K562 (cell line): ENCODE data around the gene BSPRY. TPM values are rescaled to one million over a fixed set of nuclear protein-coding genes. Genes with fewer than 3 reads are reported as not detected.

Experiments used
- ARHGAP35 ChIP-seq: fragments of 450-650 bp; IDR thresholded peaks from 2 replicates; pipeline ENCODE4 v1.6.1; 2018; ENCODE audit not compliant: partially characterized antibody
- CBFA2T2 ChIP-seq: fragments of 450-650 bp; conservative IDR thresholded peaks from 2 replicates; pipeline ENCODE4 v1.6.1; 2017; ENCODE audit warnings: mild to moderate bottlenecking
- CREBBP ChIP-seq: IDR thresholded peaks from one replicate; pipeline ENCODE4 v1.6.1; 2012; ENCODE audit warnings: low read depth, mild to moderate bottlenecking, control low read depth, inconsistent platforms, low read length
- EP400 ChIP-seq: fragments of 450-650 bp; IDR thresholded peaks from 2 replicates; pipeline ENCODE4 v1.6.1; 2017; ENCODE audit warnings: antibody characterized with exemption, mild to moderate bottlenecking, moderate library complexity
- GATAD2B ChIP-seq: fragments of 450-650 bp; IDR thresholded peaks from 2 replicates; pipeline ENCODE4 v1.6.1; 2017; ENCODE audit warnings: mild to moderate bottlenecking, borderline replicate concordance
- HIVEP1 ChIP-seq: fragments of 250-450 bp; sonication (Bioruptor Pico); IDR thresholded peaks from 2 replicates; pipeline ENCODE4 v1.4.0; 2020; ENCODE audit warnings: mild to moderate bottlenecking
- NFYB ChIP-seq: IDR thresholded peaks from 2 replicates; pipeline ENCODE4 v1.6.1; 2011; ENCODE audit warnings: mild to moderate bottlenecking, moderate library complexity; ENCODE audit not compliant: insufficient read length; ENCODE audit errors: extremely low read depth
- PCBP2 ChIP-seq: fragments of 200-400 bp; formaldehyde crosslinking; IDR thresholded peaks from 2 replicates; pipeline ENCODE4 v1.6.1; 2018; ENCODE audit warnings: low read length, low read depth, mild to moderate bottlenecking, moderate library complexity; ENCODE audit not compliant: poor library complexity, severe bottlenecking
- POLR2B ChIP-seq: fragments of 450-650 bp; IDR thresholded peaks from 2 replicates; pipeline ENCODE4 v1.6.1; 2018; ENCODE audit warnings: low read depth; ENCODE audit not compliant: partially characterized antibody
- SAP30 ChIP-seq: fragments of 200-600 bp; sonication (generic); IDR thresholded peaks from 2 replicates; pipeline ENCODE4 v1.6.1; 2012; ENCODE audit warnings: borderline replicate concordance, low read depth, mild to moderate bottlenecking, moderate library complexity, low read length, control low read depth, inconsistent platforms; ENCODE audit not compliant: insufficient read depth, poor library complexity, severe bottlenecking
- SIN3B ChIP-seq: fragments of 450-650 bp; IDR thresholded peaks from 2 replicates; pipeline ENCODE4 v1.6.1; 2017; ENCODE audit warnings: low read depth, mild to moderate bottlenecking, moderate library complexity
- SP1 ChIP-seq: sonication (generic); formaldehyde crosslinking; IDR thresholded peaks from 2 replicates; pipeline ENCODE4 v1.8.1; 2022; ENCODE audit warnings: mild to moderate bottlenecking, missing genetic modification reagents
- SREBF1 ChIP-seq: fragments of 150-350 bp; IDR thresholded peaks from 2 replicates; pipeline ENCODE4 v1.6.1; 2014; ENCODE audit warnings: antibody characterized with exemption, low read depth, low read length, borderline replicate concordance
- STAG1 ChIP-seq: sonication (generic); formaldehyde crosslinking; IDR thresholded peaks from 2 replicates; pipeline ENCODE4 v1.5.0; 2020; ENCODE audit warnings: missing genetic modification reagents, borderline replicate concordance
- STAT5A ChIP-seq: IDR thresholded peaks from 2 replicates; pipeline ENCODE4 v1.6.1; 2012; ENCODE audit warnings: low read length, inconsistent platforms, borderline replicate concordance
- TEAD4 ChIP-seq, 2 experiments: sonication (generic) in 1 of 2; formaldehyde crosslinking in 1 of 2; IDR thresholded peaks; 2 replicates each; pipeline versions ENCODE4 v1.6.1 to v1.8.0; 2012 to 2022; ENCODE audit warnings: borderline replicate concordance in 1 of 2, inconsistent platforms in 1 of 2, low read length in 1 of 2, mild to moderate bottlenecking in 1 of 2, missing genetic modification reagents in 1 of 2
- ZFP1 ChIP-seq: fragments of 450-650 bp; formaldehyde crosslinking; IDR thresholded peaks from 2 replicates; pipeline ENCODE4 v1.4.0; 2020; ENCODE audit warnings: mild to moderate bottlenecking, mixed read lengths
- ZFP36 ChIP-seq: fragments of 150-350 bp; IDR thresholded peaks from 2 replicates; pipeline ENCODE4 v1.6.1; 2018; ENCODE audit warnings: low read length, low read depth; ENCODE audit not compliant: partially characterized antibody
- ZNF12 ChIP-seq: sonication (generic); formaldehyde crosslinking; IDR thresholded peaks from 2 replicates; pipeline ENCODE4 v1.4.0; 2020; ENCODE audit warnings: mild to moderate bottlenecking, missing genetic modification reagents
- ZNF134 ChIP-seq: fragments of 250-450 bp; sonication (Bioruptor Pico); conservative IDR thresholded peaks from 2 replicates; pipeline ENCODE4 v1.4.0; 2020
- ZNF184 ChIP-seq: sonication (generic); formaldehyde crosslinking; IDR thresholded peaks from 2 replicates; pipeline ENCODE4 v1.5.0; 2020; ENCODE audit warnings: missing genetic modification reagents
- polyA plus RNA-seq, 8 experiments: library from polyadenylated mRNA; depleted of rRNA in 4 of 8; stranded (reverse) in 5 of 8; unstranded in 3 of 8; fragments of >200 nt; fragmentation: Nextera tagmentation in 2 of 8; fragmentation: Illumina TruSeq in 1 of 8; extraction: Ambion mirVana in 2 of 8; extraction: Trizol in 1 of 8; gene quantifications; 2 replicates each; pipeline versions ENCODE4 v1.2.1 to v1.2.3, GENCODE V29; 2011 to 2014; ENCODE audit warnings: inconsistent platforms in 1 of 8, missing spikeins in 1 of 8
- total RNA-seq, 7 experiments: library from RNA; depleted of rRNA in 6 of 7; stranded (reverse); fragments of >200 nt in 6 of 7; fragmentation: Illumina TruSeq in 2 of 7; extraction: Trizol in 2 of 7; gene quantifications; 2 replicates each; pipeline versions ENCODE4 v1.2.1 to v1.2.3, GENCODE V29; 2011 to 2021; ENCODE audit warnings: low replicate concordance in 1 of 7
- TF ChIP-seq, protein P1 (sequence below): fragments of 200-400 bp; formaldehyde crosslinking; IDR thresholded peaks from 2 replicates; pipeline ENCODE4 v1.6.1; 2017; ENCODE audit warnings: mild to moderate bottlenecking, low read depth, low read length, moderate library complexity
- TF ChIP-seq, protein P2 (sequence below): fragments of 250-450 bp; sonication (Bioruptor Pico); IDR thresholded peaks from 2 replicates; pipeline ENCODE4 v1.9.0; 2021; ENCODE audit warnings: mild to moderate bottlenecking
- TF ChIP-seq, protein P3 (sequence below): sonication (generic); formaldehyde crosslinking; IDR thresholded peaks from 2 replicates; pipeline ENCODE4 v1.8.0; 2022; ENCODE audit warnings: mild to moderate bottlenecking, low read depth, missing genetic modification reagents

Gene BSPRY
- total and polyA plus RNA-seq, 9 of the 15 experiments (the other 6 are each of a cell fraction or from before 2014, with no cell fraction given) = 0.07 to 0.67 (median 0.18) TPM

DNA sequence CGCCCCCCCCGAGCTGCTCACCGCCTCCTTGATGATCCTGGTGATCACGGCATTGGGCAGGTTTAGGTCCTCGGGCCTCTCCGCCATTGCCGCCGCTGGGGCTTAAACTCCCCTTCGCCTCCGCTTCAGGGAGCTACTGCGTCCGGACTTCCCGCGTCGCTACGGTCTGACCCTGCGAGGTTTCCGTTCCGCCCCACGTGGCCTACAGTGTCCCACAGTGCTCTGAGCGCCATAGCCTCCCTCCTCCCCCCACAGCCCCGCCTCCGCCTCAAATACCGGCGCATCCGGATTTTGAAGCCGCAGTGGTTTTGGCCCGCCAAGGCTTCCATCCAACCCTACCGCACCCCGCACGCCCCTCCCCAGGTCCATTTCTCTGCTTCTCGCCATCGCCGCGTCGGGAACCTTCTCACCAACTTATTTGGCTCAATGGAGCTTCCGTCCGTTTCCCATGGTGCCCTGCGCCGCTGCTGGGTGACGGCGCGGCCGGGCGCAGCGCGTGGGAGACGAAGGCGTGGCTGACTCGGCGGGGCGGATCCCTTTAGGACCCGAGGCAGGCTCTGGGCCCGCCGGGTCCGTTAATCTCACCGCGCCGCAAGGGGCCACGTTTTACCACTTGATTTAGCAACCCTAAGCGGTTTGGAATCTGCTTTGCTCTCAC is 61.0 kb downstream of the BSPRY start, which contains the start of the genes C9orf43 and POLE3 (continued):
- peak; percentile 28; the same call in 1 of the 2 replicates for TF ChIP-seq TEAD4 (IDR thresholded peaks at IDR 0.05; ENCODE audit: low read length)
- no peak for TF ChIP-seq TEAD4 (CRISPR knock-in tag; IDR thresholded peaks at IDR 0.05; ENCODE audit: borderline replicate concordance)
- TF ChIP-seq SREBF1 = no peak
- TF ChIP-seq POLR2B = peak; percentile 48
- TF ChIP-seq ZFP36 = no peak
- peak; percentile 100 for TF ChIP-seq EP400
- TF ChIP-seq SAP30 = peak; percentile 82
- TF ChIP-seq HIVEP1 (CRISPR knock-in tag) = no peak
- TF ChIP-seq, protein P1, sequence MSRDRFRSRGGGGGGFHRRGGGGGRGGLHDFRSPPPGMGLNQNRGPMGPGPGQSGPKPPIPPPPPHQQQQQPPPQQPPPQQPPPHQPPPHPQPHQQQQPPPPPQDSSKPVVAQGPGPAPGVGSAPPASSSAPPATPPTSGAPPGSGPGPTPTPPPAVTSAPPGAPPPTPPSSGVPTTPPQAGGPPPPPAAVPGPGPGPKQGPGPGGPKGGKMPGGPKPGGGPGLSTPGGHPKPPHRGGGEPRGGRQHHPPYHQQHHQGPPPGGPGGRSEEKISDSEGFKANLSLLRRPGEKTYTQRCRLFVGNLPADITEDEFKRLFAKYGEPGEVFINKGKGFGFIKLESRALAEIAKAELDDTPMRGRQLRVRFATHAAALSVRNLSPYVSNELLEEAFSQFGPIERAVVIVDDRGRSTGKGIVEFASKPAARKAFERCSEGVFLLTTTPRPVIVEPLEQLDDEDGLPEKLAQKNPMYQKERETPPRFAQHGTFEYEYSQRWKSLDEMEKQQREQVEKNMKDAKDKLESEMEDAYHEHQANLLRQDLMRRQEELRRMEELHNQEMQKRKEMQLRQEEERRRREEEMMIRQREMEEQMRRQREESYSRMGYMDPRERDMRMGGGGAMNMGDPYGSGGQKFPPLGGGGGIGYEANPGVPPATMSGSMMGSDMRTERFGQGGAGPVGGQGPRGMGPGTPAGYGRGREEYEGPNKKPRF = no peak
- no peak for TF ChIP-seq ZNF134 (CRISPR knock-in tag)
- 0 out of 2 replicates have a peak, but pooled peaks have one; percentile 64 for TF ChIP-seq ZNF12 (CRISPR knock-in tag)
- TF ChIP-seq PCBP2 = no peak
- TF ChIP-seq, protein P2, sequence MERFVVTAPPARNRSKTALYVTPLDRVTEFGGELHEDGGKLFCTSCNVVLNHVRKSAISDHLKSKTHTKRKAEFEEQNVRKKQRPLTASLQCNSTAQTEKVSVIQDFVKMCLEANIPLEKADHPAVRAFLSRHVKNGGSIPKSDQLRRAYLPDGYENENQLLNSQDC (CRISPR knock-in tag) = no peak; the same call in 1 of the 2 replicates
- peak; percentile 32; the same call in 1 of the 2 replicates for TF ChIP-seq GATAD2B
- TF ChIP-seq SP1 = peak; percentile 92
- TF ChIP-seq, protein P3, sequence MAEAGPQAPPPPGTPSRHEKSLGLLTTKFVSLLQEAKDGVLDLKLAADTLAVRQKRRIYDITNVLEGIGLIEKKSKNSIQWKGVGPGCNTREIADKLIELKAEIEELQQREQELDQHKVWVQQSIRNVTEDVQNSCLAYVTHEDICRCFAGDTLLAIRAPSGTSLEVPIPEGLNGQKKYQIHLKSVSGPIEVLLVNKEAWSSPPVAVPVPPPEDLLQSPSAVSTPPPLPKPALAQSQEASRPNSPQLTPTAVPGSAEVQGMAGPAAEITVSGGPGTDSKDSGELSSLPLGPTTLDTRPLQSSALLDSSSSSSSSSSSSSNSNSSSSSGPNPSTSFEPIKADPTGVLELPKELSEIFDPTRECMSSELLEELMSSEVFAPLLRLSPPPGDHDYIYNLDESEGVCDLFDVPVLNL (CRISPR knock-in tag) = peak; percentile 76; the same call in 1 of the 2 replicates
- no peak for TF ChIP-seq CREBBP
- no peak for TF ChIP-seq ZNF184
- TF ChIP-seq SIN3B = peak; percentile 27; the same call in 1 of the 2 replicates
- no peak for TF ChIP-seq STAG1 (CRISPR knock-in tag)
- peak; percentile 58 for TF ChIP-seq CBFA2T2
- no peak for TF ChIP-seq ARHGAP35
- no peak for TF ChIP-seq ZFP1 (CRISPR knock-in tag)
- no peak for TF ChIP-seq NFYB
- peak; percentile 23; the same call in 1 of the 2 replicates for TF ChIP-seq STAT5A
